Dermis microvascular lymphatic vessel endothelial cell (primary cell): ENCODE results near the gene SIRT6. TPM values are rescaled to one million over a fixed set of nuclear protein-coding genes. Genes with fewer than 3 reads are reported as not detected.
"Not testable (repeated sequence)": the region's sequence is repeated elsewhere in the genome, so short reads cannot be mapped to it uniquely, and the experiment has no call there.

Source experiments
- DNase-seq, 2 donors: peaks; one replicate each; pipeline versions ENCODE4 v3.0.0 to v3.0.0-alpha.2; 2010; ENCODE audit warnings: low read depth in 2 of 2
- total RNA-seq: library from RNA; depleted of rRNA; stranded (reverse); fragments of >200 nt; gene quantifications from 2 replicates; pipeline ENCODE4 v1.2.1, GENCODE V29; 2014

The SIRT6 gene
- total RNA-seq, 1 donor from 2014 or later, result 9.0 TPM

GRCh38 chr19:4174895-4175668 lies 7.3 kb downstream of the SIRT6 start:
- no peak for DNase-seq

DNA sequence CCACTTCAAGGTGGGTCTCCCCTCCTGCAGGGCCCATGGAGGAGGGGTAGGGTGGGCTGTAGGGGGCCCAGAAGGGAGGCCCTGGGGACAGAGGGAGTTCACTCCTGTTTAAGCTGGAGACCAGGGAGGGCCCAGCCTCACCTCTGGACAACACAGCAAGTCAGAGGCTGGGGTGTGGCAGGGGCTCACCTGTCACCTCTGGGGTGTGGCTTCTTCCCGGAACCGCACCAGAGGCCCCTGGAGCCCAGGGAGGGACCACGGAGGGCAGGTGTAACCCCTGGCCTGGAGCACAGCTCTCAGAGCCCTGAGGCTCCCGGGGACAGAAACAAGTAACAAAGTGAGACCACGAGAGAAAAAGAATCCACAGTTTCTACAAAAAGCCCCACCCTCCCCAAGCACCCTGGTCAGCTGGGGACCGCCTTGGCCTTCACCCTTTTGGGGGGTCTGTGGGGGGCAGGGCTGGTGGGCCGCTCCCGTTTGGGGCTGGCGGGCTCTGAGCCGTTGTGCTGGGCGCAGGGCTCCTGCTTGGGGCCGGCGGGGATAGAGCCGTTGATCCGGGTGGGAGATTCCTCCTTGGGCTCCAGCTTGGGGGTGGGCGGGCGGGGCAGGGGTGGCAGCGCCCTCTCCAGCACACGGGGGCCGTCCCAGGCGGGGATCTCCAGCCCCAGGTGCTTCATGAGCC lies 8.0 kb downstream of the SIRT6 start:
- DNase-seq, result no peak

DNA sequence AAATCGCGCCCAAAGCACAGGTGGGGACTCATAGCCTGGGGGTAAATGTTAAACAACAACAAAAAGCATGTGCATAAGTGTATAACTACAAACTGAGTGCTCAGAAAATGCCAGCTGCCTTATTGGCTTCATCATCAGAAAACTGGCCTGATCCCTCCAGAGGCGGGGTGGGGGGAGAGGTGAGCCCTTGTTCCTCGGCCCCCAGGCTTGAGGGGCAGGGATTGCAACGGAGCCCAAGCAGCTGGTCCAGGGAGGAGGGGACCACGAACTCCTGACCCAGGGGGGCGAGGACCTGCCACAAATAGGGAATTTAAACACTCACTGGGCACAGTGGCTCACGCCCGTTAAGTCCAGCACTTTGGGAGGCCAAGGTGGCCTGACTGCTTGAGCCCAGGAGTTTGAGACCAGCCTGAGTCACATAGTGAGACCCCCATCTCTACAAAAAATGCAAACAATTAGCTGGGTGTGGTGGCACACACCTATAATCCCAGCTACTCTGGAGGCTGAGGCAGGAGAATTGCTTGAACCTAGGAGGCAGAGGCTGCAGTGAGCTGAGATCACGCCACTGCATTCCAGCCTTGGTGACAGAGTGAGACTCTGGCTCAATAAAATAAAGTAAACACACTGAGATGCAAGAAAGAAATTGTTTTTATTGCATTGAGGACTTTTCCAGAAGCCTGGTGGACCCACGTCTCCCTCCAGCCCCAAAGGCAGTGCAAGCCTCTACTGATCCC lies 8.7 kb downstream of the SIRT6 start:
- no peak for DNase-seq

DNA sequence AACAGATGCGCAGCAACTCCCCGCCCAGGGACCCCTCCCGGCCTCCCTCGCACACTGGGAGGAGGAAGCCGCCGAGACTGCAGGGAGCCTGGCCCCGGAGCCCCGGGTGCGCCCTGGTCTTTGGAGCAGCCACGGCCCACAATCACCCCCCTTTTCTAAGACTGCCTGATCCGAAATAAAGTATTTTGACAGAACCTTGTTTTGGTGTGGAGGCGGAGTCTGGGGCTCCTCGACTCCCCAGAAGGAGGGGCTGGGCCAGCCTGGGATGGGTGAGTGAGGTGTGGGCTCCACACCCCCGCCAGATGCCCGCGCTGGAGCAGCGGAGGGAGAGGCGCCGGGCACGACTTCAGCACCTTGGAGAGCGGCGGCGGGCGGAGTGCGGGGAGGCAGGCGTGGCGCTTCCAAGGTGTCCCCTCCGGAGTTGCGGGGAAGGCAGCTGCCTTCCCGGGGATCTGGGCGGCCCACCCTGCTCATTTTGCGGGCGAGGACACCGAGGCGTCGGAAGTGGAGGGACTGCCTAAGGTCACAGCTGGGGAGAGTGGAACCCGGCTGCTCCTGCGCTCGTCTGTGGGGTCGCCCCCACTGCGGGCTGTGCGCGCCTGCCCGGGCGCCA lies 9.4 kb downstream of the SIRT6 start:
- peak in 1 of 2 donors; percentile 50 for DNase-seq

- DNase-seq, result no peak
Observed at GRCh38 chr19:4171676-4172075, 10.7 kb downstream of the SIRT6 start.

GRCh38 chr19:4164262-4164661 lies 18.1 kb downstream of the SIRT6 start:
- no peak for DNase-seq

DNA sequence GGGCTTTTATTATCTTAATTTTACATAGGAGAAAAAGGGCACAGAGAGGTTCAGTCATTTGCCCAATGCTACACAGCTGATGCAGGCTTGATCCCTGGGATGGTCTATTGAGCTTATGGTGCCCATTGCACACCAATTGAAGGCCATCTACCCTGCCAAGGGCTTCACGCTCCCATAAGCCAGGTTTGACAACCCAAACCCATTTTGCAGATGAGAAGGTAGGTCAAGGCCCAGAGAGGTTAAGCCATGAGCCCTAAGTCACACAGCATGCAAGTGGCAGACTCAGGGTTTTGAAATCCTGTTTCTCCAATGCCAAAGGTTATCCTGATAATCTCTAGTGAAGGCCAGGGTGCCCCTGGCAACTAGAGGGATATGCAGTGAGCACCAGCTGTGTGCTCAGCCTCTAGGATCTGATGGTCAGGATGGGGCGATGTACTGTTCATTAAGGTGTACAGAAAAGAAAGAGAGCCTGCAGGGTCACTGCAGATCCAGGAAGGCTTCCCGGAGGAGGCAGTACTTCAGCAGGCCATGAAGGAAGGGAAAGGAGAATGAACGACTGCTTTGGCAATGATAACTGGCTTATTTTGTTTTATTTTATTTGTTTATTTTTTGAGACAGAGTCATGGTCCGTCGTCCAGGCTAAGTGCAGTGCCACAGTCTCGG lies 20.8 kb downstream of the SIRT6 start:
- DNase-seq, result no peak

DNA sequence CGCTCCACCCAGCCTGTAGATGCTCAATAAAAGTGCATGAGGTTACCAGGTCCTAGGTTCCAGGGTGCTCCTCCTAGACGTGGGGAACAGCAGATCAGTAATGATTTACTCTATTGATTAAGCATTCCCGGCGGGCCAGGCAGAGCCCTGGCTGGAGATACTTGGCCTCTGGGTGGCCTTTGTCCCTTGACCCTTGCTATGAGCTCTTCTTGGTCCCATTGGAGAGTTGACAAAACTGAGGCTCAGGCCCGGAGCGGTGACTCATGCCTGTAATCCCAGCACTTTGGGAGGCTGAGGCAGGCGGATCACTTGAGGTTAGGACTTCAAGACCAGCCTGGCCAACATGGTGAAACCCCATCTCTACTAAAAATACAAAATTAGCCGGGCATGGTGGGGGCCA lies 24.4 kb downstream of the SIRT6 start:
- DNase-seq, result not testable (repeated sequence)

GRCh38 chr19:4157164-4157563 lies 25.2 kb downstream of the SIRT6 start:
- DNase-seq, result no peak

GRCh38 chr19:4154571-4155312 lies 27.6 kb downstream of the SIRT6 start:
- no peak for DNase-seq

- no peak for DNase-seq
Observed at GRCh38 chr19:4152241-4152998, 29.9 kb downstream of the SIRT6 start.

DNA sequence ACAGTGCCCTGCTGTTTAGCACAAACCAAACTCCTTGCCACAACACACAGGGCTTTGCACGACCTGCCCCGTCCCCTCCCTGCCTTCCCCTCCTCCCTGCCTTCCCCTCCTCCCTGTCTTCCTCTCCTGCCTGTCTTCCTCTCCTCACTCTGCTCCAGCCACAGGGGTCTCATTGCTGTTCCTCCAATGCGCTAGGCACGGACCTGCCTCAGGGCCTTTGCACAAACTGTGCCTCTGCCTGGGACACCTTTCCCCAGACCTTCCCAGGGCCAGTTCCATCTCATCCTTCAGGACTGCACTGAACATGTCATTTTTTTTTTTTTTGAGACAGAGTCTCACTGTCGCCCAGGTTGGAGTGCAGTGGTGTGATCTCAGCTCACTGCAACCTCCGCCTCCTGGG lies 30.7 kb downstream of the SIRT6 start:
- DNase-seq, result no peak

DNA sequence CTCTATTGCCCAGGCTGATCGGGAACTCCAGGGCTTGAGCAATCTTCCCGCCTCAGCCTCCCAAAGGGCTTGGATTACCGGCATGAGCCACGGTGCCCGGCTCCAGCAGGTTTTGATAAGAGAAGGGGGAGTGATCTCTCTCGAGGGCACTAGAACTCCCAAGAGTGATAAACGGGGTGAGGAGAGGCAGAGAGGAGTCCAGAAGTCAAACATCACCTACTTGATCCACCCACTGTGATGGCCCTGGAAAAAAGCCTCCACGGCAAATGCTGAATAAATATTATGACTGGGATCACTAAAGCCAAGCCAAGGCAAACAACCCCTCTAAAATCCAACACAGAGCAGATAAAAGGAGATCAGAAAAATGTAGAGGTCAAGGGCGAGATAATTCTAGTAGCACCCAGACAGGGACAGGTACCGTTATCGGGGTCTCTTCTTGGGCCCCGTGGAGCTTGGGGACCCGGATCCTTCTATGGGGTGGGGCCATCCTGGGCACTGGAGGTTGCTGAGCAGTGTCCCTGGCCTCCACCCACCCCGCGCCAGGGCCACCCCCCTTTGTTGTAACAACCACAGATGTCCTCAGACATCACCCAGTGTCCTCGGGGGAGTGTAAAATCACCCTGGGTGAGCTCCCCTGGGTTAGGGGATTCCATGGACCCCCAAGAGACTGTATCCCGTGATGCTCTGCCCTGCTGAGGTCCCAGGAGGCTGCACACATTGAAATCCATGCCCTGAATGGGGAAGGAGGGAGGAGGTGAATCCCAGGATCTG lies 32.7 kb downstream of the SIRT6 start:
- no peak for DNase-seq

DNA sequence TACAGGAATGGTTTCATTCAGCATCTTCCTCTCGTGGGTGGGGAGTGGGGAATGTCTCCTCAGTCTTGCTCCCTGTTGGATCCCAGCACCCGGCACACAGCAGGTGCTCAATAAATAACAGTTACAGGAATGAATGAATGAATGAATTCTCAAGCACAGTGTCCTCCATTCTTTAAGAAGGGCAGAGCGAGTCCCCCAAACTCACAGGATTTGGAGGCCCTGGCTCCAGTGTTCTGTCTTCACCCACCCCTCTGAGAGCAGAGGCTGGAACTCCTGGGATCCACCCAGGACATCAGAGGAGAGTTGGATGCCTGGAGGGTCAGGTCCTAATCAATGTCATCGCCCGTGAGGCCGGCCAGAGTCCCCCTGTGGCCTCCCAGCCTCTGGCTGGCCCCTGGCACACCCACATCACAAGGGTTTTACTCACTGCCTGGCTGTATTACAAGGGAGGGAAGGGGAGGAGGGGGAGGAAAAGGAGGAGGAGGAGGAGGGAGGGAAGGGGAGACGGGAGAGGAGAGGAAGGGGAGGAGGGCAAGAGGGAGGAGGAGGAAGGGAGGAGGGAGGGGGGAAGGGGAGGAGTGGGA lies 37.6 kb downstream of the SIRT6 start:
- no peak for DNase-seq

GRCh38 chr19:4142916-4143315 lies 39.4 kb downstream of the SIRT6 start:
- DNase-seq, result not testable (repeated sequence)

- peak; percentile 37 to 68 for DNase-seq
Observed at GRCh38 chr19:4140237-4140711, 42.1 kb downstream of the SIRT6 start.

DNA sequence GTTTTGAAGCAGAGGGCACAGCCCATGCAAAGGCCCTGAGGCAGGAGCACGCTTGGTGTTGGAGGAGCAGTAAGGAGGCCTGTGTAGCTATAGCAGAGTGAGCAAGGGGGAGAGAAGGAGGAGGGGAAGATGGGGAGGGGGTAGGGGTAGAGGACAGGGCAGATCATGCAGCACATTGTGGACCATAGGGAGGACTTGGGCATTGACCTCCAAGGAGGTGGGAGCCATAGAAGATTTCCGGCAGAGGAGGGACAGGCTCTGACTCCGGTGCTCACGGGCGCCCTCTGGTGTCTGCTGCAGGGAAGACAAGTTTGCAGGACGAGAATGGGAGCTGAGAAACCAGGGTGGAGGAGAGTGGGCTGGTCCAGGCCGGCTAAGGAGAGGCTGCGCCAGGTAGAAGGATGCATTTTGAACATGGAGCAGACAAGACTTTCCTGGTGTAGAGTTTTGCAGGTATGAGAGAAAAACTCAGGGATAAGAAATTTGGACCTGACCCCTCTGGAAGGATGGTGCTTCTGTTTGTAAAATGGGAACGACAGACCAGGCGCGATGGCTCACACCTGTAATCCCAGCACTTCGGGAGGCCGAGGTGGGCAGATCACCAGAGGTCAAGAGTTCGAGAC lies 42.6 kb downstream of the SIRT6 start:
- DNase-seq, result peak in 1 of 2 donors; percentile 47

DNA sequence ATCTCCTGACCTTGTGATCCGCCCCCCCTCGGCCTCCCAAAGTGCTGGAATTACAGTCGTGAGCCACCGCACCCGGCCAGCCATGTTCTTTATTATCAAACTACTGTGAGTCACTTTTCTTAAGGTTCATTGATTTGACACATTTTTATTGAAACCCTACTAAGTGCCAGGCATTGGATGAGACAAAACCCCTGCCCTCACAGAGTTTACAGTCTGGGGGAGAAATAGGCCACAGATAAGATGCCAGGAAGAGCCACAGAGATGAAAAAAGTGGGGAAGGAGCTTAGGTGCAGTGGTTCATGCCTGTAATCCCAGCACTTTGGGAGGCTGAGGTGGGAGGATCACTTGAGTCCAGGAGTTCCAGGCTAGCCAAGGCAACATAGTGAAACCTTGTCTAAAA lies 43.9 kb downstream of the SIRT6 start:
- no peak for DNase-seq
